Neural progenitor cell (in vitro differentiated cells): ENCODE data around the gene LRRC75A. TPM values are rescaled to one million over a fixed set of nuclear protein-coding genes. Genes with fewer than 3 reads are reported as not detected.

Source experiments
- small RNA-seq: library from RNA; depleted of rRNA; stranded (forward); fragments of <200 nt; gene quantifications from one replicate; pipeline ENCODE3, GENCODE V24; 2015
- total RNA-seq: library from RNA; depleted of rRNA; stranded (reverse); fragments of >200 nt; gene quantifications from 2 replicates; pipeline ENCODE4 v1.2.3, GENCODE V29; 2015; ENCODE audit warnings: low replicate concordance

LRRC75A gene
- total RNA-seq, 1 donor from 2014 or later = 4.0 TPM

Small RNA genes within 50 kb of the gene (small RNA-seq; reads per million reads assigned to genes)
- gene SNORD49A (not detected), gene SNORD65 (not detected)

Other genes with a start within 250 kb of the LRRC75A start
- gene CENPV, start 138.7 kb downstream of the LRRC75A start, total RNA-seq = 220 and 338 TPM in 2 replicates
- 1,249 and 1,476 TPM in 2 replicates for gene UBB, start 111.1 kb downstream of the LRRC75A start, total RNA-seq
- gene TRPV2, start 76.6 kb downstream of the LRRC75A start, total RNA-seq = 0.49 and 0.53 TPM in 2 replicates
- 8.7 and 14.5 TPM in 2 replicates for gene ZNF287, start 77.0 kb upstream of the LRRC75A start, total RNA-seq
- gene ZNF624, start 161.7 kb upstream of the LRRC75A start, total RNA-seq = 6.8 and 8.4 TPM in 2 replicates
- gene CCDC144A, start 198.0 kb upstream of the LRRC75A start, total RNA-seq = 5.4 and 8.2 TPM in 2 replicates